ENCODE results near the gene KCNK4.
A peak's percentile ranks its signal among the peaks of the same experiment; 100 is the strongest.

GRCh38 chr11:64252003-64252872 is 38.9 kb upstream of the KCNK4 start:
- TF ChIP-seq RFX5 (IDR thresholded peaks at IDR 0.05), result no peak
- TF ChIP-seq POLR2A (IDR thresholded peaks at IDR 0.05; ENCODE audit: low read length), result peak; percentile 60
- TF ChIP-seq, protein P1, sequence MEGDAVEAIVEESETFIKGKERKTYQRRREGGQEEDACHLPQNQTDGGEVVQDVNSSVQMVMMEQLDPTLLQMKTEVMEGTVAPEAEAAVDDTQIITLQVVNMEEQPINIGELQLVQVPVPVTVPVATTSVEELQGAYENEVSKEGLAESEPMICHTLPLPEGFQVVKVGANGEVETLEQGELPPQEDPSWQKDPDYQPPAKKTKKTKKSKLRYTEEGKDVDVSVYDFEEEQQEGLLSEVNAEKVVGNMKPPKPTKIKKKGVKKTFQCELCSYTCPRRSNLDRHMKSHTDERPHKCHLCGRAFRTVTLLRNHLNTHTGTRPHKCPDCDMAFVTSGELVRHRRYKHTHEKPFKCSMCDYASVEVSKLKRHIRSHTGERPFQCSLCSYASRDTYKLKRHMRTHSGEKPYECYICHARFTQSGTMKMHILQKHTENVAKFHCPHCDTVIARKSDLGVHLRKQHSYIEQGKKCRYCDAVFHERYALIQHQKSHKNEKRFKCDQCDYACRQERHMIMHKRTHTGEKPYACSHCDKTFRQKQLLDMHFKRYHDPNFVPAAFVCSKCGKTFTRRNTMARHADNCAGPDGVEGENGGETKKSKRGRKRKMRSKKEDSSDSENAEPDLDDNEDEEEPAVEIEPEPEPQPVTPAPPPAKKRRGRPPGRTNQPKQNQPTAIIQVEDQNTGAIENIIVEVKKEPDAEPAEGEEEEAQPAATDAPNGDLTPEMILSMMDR (IDR thresholded peaks at IDR 0.05), result peak; percentile 30; the same call in 2 of the 3 replicates
- TF ChIP-seq MAZ (IDR thresholded peaks at IDR 0.05; ENCODE audit: borderline replicate concordance, low read depth, low read length), result no peak
- TF ChIP-seq, protein P2, sequence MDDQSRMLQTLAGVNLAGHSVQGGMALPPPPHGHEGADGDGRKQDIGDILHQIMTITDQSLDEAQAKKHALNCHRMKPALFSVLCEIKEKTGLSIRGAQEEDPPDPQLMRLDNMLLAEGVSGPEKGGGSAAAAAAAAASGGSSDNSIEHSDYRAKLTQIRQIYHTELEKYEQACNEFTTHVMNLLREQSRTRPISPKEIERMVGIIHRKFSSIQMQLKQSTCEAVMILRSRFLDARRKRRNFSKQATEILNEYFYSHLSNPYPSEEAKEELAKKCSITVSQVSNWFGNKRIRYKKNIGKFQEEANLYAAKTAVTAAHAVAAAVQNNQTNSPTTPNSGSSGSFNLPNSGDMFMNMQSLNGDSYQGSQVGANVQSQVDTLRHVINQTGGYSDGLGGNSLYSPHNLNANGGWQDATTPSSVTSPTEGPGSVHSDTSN (IDR thresholded peaks at IDR 0.05), result no peak
- TF ChIP-seq ELK1 (IDR thresholded peaks at IDR 0.05; ENCODE audit: low read depth, low read length), result no peak
- no peak for TF ChIP-seq HEYL (CRISPR knock-in tag; IDR thresholded peaks at IDR 0.05)
- no peak for TF ChIP-seq CHD2 (IDR thresholded peaks at IDR 0.05; ENCODE audit: low read length, partially characterized antibody)
- TF ChIP-seq, protein P3, sequence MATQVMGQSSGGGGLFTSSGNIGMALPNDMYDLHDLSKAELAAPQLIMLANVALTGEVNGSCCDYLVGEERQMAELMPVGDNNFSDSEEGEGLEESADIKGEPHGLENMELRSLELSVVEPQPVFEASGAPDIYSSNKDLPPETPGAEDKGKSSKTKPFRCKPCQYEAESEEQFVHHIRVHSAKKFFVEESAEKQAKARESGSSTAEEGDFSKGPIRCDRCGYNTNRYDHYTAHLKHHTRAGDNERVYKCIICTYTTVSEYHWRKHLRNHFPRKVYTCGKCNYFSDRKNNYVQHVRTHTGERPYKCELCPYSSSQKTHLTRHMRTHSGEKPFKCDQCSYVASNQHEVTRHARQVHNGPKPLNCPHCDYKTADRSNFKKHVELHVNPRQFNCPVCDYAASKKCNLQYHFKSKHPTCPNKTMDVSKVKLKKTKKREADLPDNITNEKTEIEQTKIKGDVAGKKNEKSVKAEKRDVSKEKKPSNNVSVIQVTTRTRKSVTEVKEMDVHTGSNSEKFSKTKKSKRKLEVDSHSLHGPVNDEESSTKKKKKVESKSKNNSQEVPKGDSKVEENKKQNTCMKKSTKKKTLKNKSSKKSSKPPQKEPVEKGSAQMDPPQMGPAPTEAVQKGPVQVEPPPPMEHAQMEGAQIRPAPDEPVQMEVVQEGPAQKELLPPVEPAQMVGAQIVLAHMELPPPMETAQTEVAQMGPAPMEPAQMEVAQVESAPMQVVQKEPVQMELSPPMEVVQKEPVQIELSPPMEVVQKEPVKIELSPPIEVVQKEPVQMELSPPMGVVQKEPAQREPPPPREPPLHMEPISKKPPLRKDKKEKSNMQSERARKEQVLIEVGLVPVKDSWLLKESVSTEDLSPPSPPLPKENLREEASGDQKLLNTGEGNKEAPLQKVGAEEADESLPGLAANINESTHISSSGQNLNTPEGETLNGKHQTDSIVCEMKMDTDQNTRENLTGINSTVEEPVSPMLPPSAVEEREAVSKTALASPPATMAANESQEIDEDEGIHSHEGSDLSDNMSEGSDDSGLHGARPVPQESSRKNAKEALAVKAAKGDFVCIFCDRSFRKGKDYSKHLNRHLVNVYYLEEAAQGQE (IDR thresholded peaks at IDR 0.05), result no peak
- TF ChIP-seq EP300 (IDR thresholded peaks at IDR 0.05), result no peak
- TF ChIP-seq JUN (IDR thresholded peaks at IDR 0.05), result no peak
- no peak for TF ChIP-seq GATA3 (IDR thresholded peaks at IDR 0.05; ENCODE audit: borderline replicate concordance)
- peak in 1 of 2 experiments; percentile 17; a peak in 1 of 5 replicates for TF ChIP-seq RAD21 (conservative IDR thresholded peaks at IDR 0.05 in 1 of 2, IDR thresholded peaks at IDR 0.05 in 1 of 2)

All from A549 (cell line).